HG03066 (cell line): Measurements from ENCODE around the gene SLC44A2.

Experiments
- ATAC-seq: cut with Tn5 transposase; IDR thresholded peaks from one replicate; pipeline ENCODE4 v1.9.1; 2021; ENCODE audit warnings: low read depth; ENCODE audit not compliant: unreplicated experiment

The SLC44A2 gene

GRCh38 chr19:10678813-10679212 is 53.5 kb downstream of the SLC44A2 start:
- no peak for ATAC-seq

DNA sequence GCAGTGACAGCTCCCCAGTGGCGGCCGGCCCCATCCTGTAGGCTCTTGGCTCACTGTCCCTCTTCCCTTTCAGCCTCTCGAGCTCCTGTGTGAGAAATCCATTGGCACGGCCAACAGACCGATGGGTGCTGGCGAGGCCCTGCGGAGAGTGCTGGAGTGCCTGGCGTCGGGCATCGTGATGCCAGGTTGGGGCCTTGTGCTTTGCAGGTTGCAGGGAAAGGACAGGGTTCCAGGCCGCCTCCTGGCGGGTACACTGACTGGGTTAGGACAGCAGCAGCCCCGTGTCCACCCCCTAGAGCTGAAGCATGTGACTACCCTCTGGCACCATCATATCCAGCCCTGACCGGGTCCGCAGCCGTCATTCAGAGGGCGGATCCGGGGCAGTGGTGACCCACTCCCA is 54.4 kb downstream of the SLC44A2 start:
- ATAC-seq, result no peak

DNA sequence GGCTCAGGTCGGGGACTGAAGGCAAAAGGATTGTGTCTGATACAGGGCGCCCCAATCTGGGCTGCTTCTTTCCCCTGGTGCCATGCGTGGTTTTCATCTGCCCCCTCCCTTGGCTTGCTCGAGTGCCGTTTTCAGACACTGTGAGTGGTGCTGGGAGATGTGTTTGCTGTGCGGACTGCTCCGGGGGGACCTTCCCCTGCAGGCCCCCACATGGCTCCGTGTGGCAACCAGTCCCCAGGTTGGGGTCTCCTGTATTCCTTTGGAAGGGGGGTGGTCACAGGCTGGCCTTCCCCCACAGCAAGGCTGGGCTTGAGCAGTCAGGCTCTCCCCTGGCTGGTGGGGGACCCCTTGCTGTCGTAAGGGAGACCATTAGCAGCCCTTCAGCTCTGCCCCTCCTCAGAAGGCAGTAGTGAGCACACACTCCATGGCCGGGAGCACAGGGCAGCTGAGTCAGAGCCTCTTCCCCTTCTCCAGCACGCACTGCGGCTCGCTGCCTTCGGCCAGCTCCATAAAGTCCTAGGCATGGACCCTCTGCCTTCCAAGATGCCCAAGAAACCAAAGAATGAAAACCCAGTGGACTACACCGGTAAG is 55.3 kb downstream of the SLC44A2 start:
- no peak for ATAC-seq

DNA sequence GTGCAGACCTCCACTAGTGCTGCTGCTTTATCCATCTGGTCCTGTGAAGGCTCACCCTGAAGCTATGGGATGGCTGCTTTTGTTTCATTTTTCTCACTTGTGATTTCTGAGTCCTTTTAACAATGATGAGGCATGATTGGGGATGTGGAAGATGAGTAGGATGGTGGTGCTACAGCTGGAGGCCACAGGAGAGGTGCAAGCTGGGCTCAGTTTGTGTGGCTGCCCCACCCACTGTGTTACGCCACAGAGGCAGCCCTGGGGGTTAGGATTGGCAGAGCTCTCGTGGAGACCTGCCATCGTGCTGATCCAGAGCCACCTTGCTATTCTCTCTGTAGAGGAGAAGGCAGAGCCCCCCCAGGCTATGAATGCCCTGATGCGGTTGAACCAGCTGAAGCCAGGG is 56.3 kb downstream of the SLC44A2 start:
- ATAC-seq, result no peak

DNA sequence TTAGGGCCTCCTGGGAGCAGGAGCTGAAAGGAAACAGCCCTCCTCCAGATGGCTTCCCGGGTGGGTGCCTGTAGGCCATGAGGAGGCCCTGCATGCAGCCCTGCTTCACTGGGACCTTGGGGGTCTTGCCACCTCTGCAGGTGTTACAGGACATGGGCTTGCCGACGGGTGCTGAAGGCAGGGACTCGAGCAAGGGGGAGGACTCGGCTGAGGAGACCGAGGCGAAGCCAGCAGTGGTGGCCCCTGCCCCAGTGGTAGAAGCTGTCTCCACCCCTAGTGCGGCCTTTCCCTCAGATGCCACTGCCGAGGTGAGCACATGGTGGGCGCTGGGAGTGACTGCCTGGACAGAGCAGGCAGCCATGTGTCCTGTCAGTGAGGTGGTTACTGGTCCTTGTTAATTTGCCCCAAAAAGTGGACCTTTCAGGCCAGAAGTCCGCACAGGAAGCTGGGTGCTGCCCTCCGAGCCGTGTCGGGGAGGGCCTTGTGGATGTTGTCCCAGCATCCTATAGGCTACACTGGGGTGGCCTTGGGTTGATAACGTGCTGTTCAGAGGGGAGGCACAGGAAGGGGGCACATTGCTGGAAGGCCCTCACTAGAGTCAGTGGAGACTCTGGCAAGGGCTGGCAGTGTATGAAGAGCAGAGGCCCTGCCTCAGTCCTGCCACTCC is 57.2 kb downstream of the SLC44A2 start:
- no peak for ATAC-seq

DNA sequence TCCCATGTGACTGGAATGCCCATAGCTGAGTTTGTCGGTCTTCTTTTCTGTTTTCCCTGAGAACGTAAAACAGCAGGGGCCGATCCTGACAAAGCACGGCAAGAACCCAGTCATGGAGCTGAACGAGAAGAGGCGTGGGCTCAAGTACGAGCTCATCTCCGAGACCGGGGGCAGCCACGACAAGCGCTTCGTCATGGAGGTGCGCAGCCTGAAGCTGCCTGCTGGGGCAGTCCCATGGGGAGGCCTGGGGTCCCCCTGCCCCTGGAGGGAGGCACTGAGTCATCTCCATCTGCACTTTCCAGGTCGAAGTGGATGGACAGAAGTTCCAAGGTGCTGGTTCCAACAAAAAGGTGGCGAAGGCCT is 57.7 kb downstream of the SLC44A2 start:
- ATAC-seq, result no peak

- no peak for ATAC-seq
Measured at GRCh38 chr19:10683582-10683981, 58.2 kb downstream of the SLC44A2 start.

- ATAC-seq, result no peak
Measured at GRCh38 chr19:10685210-10685609, 59.9 kb downstream of the SLC44A2 start.

DNA sequence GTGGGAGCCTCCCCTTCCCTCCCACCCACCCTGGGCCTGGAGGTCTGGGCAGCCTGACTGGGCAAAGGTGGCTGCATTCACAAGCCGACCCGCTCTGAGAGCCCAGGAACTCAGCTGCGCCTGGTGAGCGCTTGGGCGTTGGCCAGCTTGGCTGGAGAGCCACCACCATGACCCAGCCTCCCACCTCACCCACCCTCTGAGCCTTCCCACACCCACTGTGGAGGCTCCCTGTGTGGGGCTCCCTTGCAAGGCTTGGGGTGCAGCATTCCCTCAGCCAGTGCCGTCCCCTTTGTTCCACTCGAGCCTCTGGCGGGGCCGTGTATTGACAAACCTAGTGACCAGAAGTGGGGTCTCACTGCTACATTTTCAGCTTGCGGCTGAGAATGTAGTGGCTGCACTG is 60.8 kb downstream of the SLC44A2 start:
- no peak for ATAC-seq

GRCh38 chr19:10686661-10687517 is 61.5 kb downstream of the SLC44A2 start:
- ATAC-seq, result no peak

GRCh38 chr19:10687518-10688288 is 62.4 kb downstream of the SLC44A2 start:
- ATAC-seq, result no peak

GRCh38 chr19:10688545-10689280 is 63.4 kb downstream of the SLC44A2 start:
- ATAC-seq, result no peak

DNA sequence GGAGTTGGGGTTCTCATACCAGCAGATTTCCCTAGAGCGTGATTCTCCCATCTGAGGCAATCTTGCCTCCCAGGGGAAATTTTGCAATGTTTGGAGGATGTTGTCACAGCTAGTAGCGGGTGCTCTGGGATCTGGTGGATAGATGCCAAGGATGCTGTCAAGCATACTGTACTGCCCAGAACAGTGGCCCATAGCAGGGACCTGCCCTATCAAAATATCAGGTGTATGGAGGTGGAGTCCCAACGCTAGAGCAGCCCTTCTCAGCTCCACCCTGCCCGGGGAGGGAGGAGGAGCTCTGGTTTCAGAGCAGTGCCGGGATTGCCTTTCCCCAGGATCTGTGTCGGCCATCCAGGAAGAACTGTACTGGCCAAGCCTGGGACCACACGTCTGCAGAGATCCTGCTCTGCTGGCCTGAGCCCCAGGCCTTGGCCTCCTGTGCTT is 65.0 kb downstream of the SLC44A2 start:
- no peak for ATAC-seq

DNA sequence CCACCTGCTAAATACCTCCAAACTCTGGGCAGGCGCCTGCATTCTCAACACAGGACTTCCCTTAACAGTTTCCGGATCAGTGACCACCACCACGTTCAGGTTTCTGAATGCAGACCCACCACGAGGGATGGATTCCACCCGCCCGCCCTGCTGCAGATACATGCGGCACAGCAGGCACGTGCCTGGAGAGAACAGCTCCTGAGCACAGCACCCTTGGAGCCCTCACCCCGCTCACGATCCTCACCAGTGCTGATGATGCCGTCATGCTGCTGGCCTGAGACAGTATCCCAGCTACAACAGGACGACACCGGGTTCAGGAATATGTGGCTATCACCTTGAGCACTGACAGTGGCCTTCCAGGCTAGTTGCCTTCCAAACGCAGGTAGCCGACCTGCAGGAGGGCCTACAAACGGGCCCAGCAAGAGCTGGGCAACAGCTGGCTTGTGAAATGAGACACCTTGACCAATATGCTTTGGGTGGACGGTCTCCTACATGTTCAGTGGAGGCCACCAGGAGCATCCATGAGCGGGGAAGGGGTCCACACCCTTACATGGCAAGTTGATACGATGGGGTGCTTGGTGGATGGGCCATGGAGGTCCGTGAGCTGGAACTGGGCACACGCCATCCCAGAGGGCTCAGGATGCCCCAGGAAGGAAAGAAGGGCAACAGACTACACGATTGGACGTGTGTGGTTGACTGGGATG is 66.0 kb downstream of the SLC44A2 start:
- no peak for ATAC-seq

- no peak for ATAC-seq
Measured at GRCh38 chr19:10691883-10692282, 66.5 kb downstream of the SLC44A2 start.

DNA sequence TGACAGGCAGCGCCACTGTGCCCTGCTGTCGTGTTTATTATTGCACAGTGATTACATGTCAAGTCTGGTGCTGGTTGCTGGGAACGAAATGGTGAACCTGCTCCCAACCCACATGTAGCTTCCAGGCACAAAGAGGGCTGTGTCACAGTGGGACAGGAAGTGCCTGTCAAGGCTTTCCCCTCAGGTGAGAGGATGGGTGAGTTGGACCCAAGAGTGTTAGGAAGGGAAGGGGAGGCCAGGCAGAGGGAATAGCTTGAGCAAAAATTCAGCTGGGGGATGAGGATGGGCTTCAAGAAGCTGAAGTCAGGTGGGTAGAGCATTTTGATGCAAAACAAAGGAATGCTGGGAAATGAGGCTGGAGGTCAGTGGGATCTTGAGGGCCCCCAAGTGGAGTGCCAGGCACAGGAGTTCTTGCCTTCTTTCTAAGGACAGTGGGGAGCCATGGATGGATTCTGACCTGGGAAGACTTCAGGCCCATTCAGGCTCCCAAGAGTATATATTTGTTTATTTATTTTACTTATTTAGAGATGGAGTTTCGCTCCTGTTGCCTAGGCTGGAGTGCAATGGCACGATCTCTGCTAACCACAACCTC is 67.4 kb downstream of the SLC44A2 start:
- ATAC-seq, result no peak
